Tibial nerve (tissue), 4 donors: Measurements from ENCODE around the gene IGFBP2. TPM values are rescaled to one million over a fixed set of nuclear protein-coding genes. Genes with fewer than 3 reads are reported as not detected.
A peak's percentile ranks its signal among the peaks of the same experiment; 100 is the strongest.

Source experiments
- DNase-seq, 2 donors: peaks; one replicate each; pipeline ENCODE4 v3.0.0-alpha.2; 2019; ENCODE audit warnings: low spot score in 2 of 2
- H3K27ac ChIP-seq, 4 donors: fragments of 200-600 bp; sonication (generic) in 3 of 4; one replicate each; pipeline ENCODE4 v1.5.1; 2017 to 2019; ENCODE audit warnings: mild to moderate bottlenecking in 1 of 4
- H3K27me3 ChIP-seq, 2 donors: fragments of 200-600 bp; sonication (generic) in 1 of 2; one replicate each; pipeline versions ENCODE4 v1.5.1 to v1.6.0; 2017 to 2019
- H3K36me3 ChIP-seq, 3 donors: fragments of 200-600 bp; sonication (generic); one replicate each; pipeline ENCODE4 v1.5.1; 2018 to 2019
- H3K4me1 ChIP-seq, 4 donors: fragments of 200-600 bp; sonication (generic) in 3 of 4; one replicate each; pipeline ENCODE4 v1.5.1; 2017 to 2019
- H3K4me3 ChIP-seq, 4 donors: fragments of 200-600 bp; sonication (generic) in 3 of 4; one replicate each; pipeline ENCODE4 v1.5.1; 2017 to 2019; ENCODE audit warnings: mild to moderate bottlenecking in 1 of 4, moderate library complexity in 1 of 4
- H3K9me3 ChIP-seq, 4 donors: fragments of 200-600 bp; sonication (generic) in 3 of 4; one replicate each; pipeline ENCODE4 v1.5.1; 2017 to 2019
- CTCF ChIP-seq, 5 experiments: fragments of 200-600 bp in 3 of 5; fragments of 450-650 bp in 2 of 5; sonication (generic) in 3 of 5; IDR thresholded peaks; one replicate each; pipeline ENCODE4 v1.5.1; 2016 to 2019; ENCODE audit warnings: antibody characterized with exemption in 5 of 5, mild to moderate bottlenecking in 3 of 5, moderate library complexity in 2 of 5
- EP300 ChIP-seq, 2 donors: sonication (generic); formaldehyde crosslinking; IDR thresholded peaks; one replicate each; pipeline ENCODE4 v1.6.1; 2017; ENCODE audit warnings: antibody characterized with exemption in 2 of 2, mild to moderate bottlenecking in 1 of 2
- POLR2A ChIP-seq, 2 donors: fragments of 450-650 bp; IDR thresholded peaks; one replicate each; pipeline ENCODE4 v1.6.1; 2017; ENCODE audit warnings: antibody characterized with exemption in 2 of 2, mild to moderate bottlenecking in 2 of 2, moderate library complexity in 2 of 2
- WGBS, 2 donors: methylation state at CpG; one replicate each; pipeline ENCODE4 v1.1.5; 2018; 5-methylcytosine and 5-hydroxymethylcytosine counted together
- total RNA-seq, 4 donors: library from RNA; depleted of rRNA; stranded (reverse); fragments of >200 nt; gene quantifications; one replicate each; pipeline ENCODE4 v1.1.0, GENCODE V29; 2016

Gene IGFBP2
- total RNA-seq, 4 donors from 2014 or later, result 125 to 337 (median 157) TPM

- DNase-seq, result peak; percentile 64 to 83
- no peak overlapping the region for H3K27ac ChIP-seq
- H3K36me3 ChIP-seq, result peaks cover 0 to 8% (median 0%) of the 10 kb centered on the region in 3 donors
- peaks cover 0 to 16% (median 2%) of the 10 kb centered on the region in 4 donors for H3K4me1 ChIP-seq
- no peaks in the 10 kb centered on the region for H3K9me3 ChIP-seq
- TF ChIP-seq EP300 (IDR thresholded peaks at IDR 0.05) (peak in 1 of 2 donors; percentile 39), CTCF (IDR thresholded peaks at IDR 0.05) (peak; percentile 94 to 98 (median 96)), POLR2A (IDR thresholded peaks at IDR 0.05) (no peak)
- 14 to 18% methylated on average over 9 of the region's 9 CpGs for WGBS, 2 donors
- no peaks in the 10 kb centered on the region for H3K27me3 ChIP-seq
- no peak overlapping the region for H3K4me3 ChIP-seq
Measured at GRCh38 chr2:216666461-216667233, 33.4 kb downstream of the IGFBP2 start.

GRCh38 chr2:216670266-216671080 lies 37.3 kb downstream of the IGFBP2 start:
- Histone ChIP-seq H3K4me3 (no peak overlapping the region), H3K36me3 (peaks cover 0 to 21% (median 0%) of the 10 kb centered on the region in 3 donors), H3K9me3 (no peaks in the 10 kb centered on the region), H3K4me1 (peaks cover 0 to 9% (median 2%) of the 10 kb centered on the region in 4 donors), H3K27me3 (no peaks in the 10 kb centered on the region), H3K27ac (no peak overlapping the region)
- WGBS, 2 donors, result 54 to 62% methylated on average over 17 of the region's 17 CpGs
- no peak for DNase-seq
- TF ChIP-seq POLR2A (IDR thresholded peaks at IDR 0.05) (no peak), CTCF (IDR thresholded peaks at IDR 0.05) (no peak), EP300 (IDR thresholded peaks at IDR 0.05) (no peak)

GRCh38 chr2:216671081-216671411 lies 37.8 kb downstream of the IGFBP2 start:
- H3K27ac ChIP-seq, result no peak overlapping the region

GRCh38 chr2:216671791-216672343 lies 38.6 kb downstream of the IGFBP2 start:
- WGBS, 2 donors, result 61 to 63% methylated on average over 12 of the region's 12 CpGs
- Histone ChIP-seq H3K36me3 (peaks cover 0 to 35% (median 0%) of the 10 kb centered on the region in 3 donors), H3K4me3 (no peak overlapping the region)

More at GRCh38 chr2:216671081-216671411, 37.8 kb downstream of the IGFBP2 start:
- DNase-seq, result no peak
- no peak for TF ChIP-seq EP300 (IDR thresholded peaks at IDR 0.05)
- TF ChIP-seq POLR2A (IDR thresholded peaks at IDR 0.05), result no peak
- no peak for TF ChIP-seq CTCF (IDR thresholded peaks at IDR 0.05)
- Histone ChIP-seq H3K9me3 (no peaks in the 10 kb centered on the region), H3K27me3 (no peaks in the 10 kb centered on the region), H3K4me1 (peaks cover 0 to 3% (median 0%) of the 10 kb centered on the region in 4 donors), H3K36me3 (peaks cover 0 to 27% (median 0%) of the 10 kb centered on the region in 3 donors), H3K4me3 (no peak overlapping the region)
- WGBS, 2 donors, result 83 to 89% methylated on average over 8 to 11 of the region's 11 CpGs

More at GRCh38 chr2:216671791-216672343, 38.6 kb downstream of the IGFBP2 start:
- Histone ChIP-seq H3K27me3 (no peaks in the 10 kb centered on the region), H3K9me3 (no peaks in the 10 kb centered on the region), H3K4me1 (no peaks in the 10 kb centered on the region), H3K27ac (peak overlapping the region in 2 of 4 donors; percentile 2 to 55)
- no peak for DNase-seq
- TF ChIP-seq EP300 (IDR thresholded peaks at IDR 0.05) (no peak), CTCF (IDR thresholded peaks at IDR 0.05) (no peak), POLR2A (IDR thresholded peaks at IDR 0.05) (no peak)
